MCF 10A (cell line): Measurements from ENCODE around the gene ULBP3. TPM values are rescaled to one million over a fixed set of nuclear protein-coding genes. Genes with fewer than 3 reads are reported as not detected.

Source experiments
- BruUV-seq: library from RNA; stranded (reverse); fragments of 400-500 nt; replicated peaks from 2 replicates; lab custom pipeline; 2021; lab: Mats Ljungman, UMichigan
- CTCF ChIA-PET: fragments of 300-600 bp; sonication (Branson Sonifier 250); formaldehyde crosslinking; extraction: SDS; loops from one replicate; lab custom pipeline; 2021; ENCODE audit warnings: antibody characterized with exemption, inconsistent platforms; lab: Yijun Ruan, JAX
- POLR2A ChIA-PET: fragments of 300-600, 350-650 bp; sonication (Branson Sonifier 250); formaldehyde crosslinking; extraction: SDS; loops from one replicate; lab custom pipeline; 2020; ENCODE audit warnings: antibody characterized with exemption, inconsistent platforms; lab: Yijun Ruan, JAX
- DNase-seq: peaks from one replicate; pipeline ENCODE4 v3.0.0-alpha.2; 2018; ENCODE audit not compliant: unreplicated experiment
- H3K27ac Mint-ChIP-seq: one replicate; pipeline ENCODE4 v1.8.0; 2022; ENCODE audit warnings: mild to moderate bottlenecking, low read depth, mixed read lengths; ENCODE audit not compliant: unreplicated experiment
- H3K27me3 Mint-ChIP-seq: one replicate; pipeline ENCODE4 v1.8.0; 2022; ENCODE audit warnings: mixed read lengths; ENCODE audit not compliant: insufficient read depth, unreplicated experiment
- H3K36me3 Mint-ChIP-seq: one replicate; pipeline ENCODE4 v1.8.0; 2022; ENCODE audit warnings: mild to moderate bottlenecking, moderate library complexity, mixed read lengths; ENCODE audit not compliant: insufficient read depth, unreplicated experiment
- H3K4me1 Mint-ChIP-seq: one replicate; pipeline ENCODE4 v1.8.0; 2022; ENCODE audit warnings: mixed read lengths; ENCODE audit not compliant: insufficient read depth, unreplicated experiment
- H3K4me3 Mint-ChIP-seq: one replicate; pipeline ENCODE4 v1.8.0; 2022; ENCODE audit warnings: mild to moderate bottlenecking, moderate library complexity, mixed read lengths; ENCODE audit not compliant: unreplicated experiment
- H3K9me3 Mint-ChIP-seq: one replicate; pipeline ENCODE4 v1.8.0; 2022; ENCODE audit warnings: mixed read lengths; ENCODE audit not compliant: unreplicated experiment
- CTCF ChIP-seq: fragments of 200-600 bp; IDR thresholded peaks from one replicate; pipeline ENCODE4 v1.8.0; 2022; ENCODE audit warnings: antibody characterized with exemption, mild to moderate bottlenecking; ENCODE audit not compliant: unreplicated experiment
- intact Hi-C: fragments of 100-400 bp; cut with micrococcal nuclease; formaldehyde crosslinking; loops from 2 replicates; pipeline ENCODE4 v1.14.1; 2022
- total RNA-seq: library from RNA; stranded (reverse); gene quantifications from 2 replicates; pipeline ENCODE4 v1.2.3, GENCODE V29; 2022

Gene ULBP3
- total RNA-seq, 1 experiment from 2014 or later = 4.9 TPM

- no TSS peak for BruUV-seq
- TF ChIP-seq CTCF = no peak
- intact Hi-C loops = loop anchor here (2.0 to 5.0 kb wide), 2 partner anchors 63 to 176 kb away; no protein-coding TSS in a partner anchor
- Mint-ChIP-seq H3K9me3 (no peaks in the 10 kb centered on the region), H3K36me3 (no peaks in the 10 kb centered on the region), H3K27ac (no peak overlapping the region), H3K4me1 (peaks cover 6% of the 10 kb centered on the region), H3K4me3 (no peak overlapping the region), H3K27me3 (peaks cover 10% of the 10 kb centered on the region)
- CTCF ChIA-PET = interaction anchor here (0.7 to 17.8 kb wide), 9 partner anchors 10 to 744 kb away, joined by 3 to 207 read pairs (median 4); partner anchors contain the start of gene PPP1R14C
- peak; percentile 13 for DNase-seq
- POLR2A ChIA-PET = interaction anchor here (1.3 kb wide), 1 partner anchor 175 kb away, joined by 4 read pairs; no protein-coding TSS in a partner anchor
Observed at GRCh38 chr6:150081702-150082101, 12.8 kb upstream of the ULBP3 start.

GRCh38 chr6:150079604-150080003, 10.7 kb upstream of the ULBP3 start:
- H3K36me3 Mint-ChIP-seq = no peaks in the 10 kb centered on the region
- H3K9me3 Mint-ChIP-seq = no peaks in the 10 kb centered on the region
- POLR2A ChIA-PET = interaction anchor here (0.6 to 3.4 kb wide), 9 partner anchors 65 to 316 kb away, joined by 3 to 17 read pairs (median 4); partner anchors contain the start of gene PPP1R14C
- no peak for TF ChIP-seq CTCF
- CTCF ChIA-PET = interaction anchor here (0.5 to 17.8 kb wide), 40 partner anchors 9 to 896 kb away, joined by 3 to 207 read pairs (median 4); no protein-coding TSS in a partner anchor
- no TSS peak for BruUV-seq
- H3K4me1 Mint-ChIP-seq = peaks cover 6% of the 10 kb centered on the region
- no peak for DNase-seq
- peaks cover 10% of the 10 kb centered on the region for H3K27me3 Mint-ChIP-seq
- intact Hi-C loops = loop anchor here (1.0 to 5.0 kb wide), 5 partner anchors 65 to 736 kb away; no protein-coding TSS in a partner anchor
- no peak overlapping the region for H3K4me3 Mint-ChIP-seq
- no peak overlapping the region for H3K27ac Mint-ChIP-seq

GRCh38 chr6:150078788-150079187, 9.9 kb upstream of the ULBP3 start:
- Mint-ChIP-seq H3K36me3 (no peaks in the 10 kb centered on the region), H3K4me3 (no peak overlapping the region), H3K4me1 (peaks cover 13% of the 10 kb centered on the region), H3K9me3 (no peaks in the 10 kb centered on the region), H3K27me3 (peaks cover 7% of the 10 kb centered on the region), H3K27ac (no peak overlapping the region)
- peak; percentile 63 for DNase-seq
- BruUV-seq = no TSS peak
- TF ChIP-seq CTCF = no peak
- CTCF ChIA-PET = interaction anchor here (0.6 to 17.8 kb wide), 13 partner anchors 8 to 315 kb away, joined by 3 to 207 read pairs (median 3); partner anchors contain the start of gene ULBP3
- intact Hi-C loops = no loop called here
- POLR2A ChIA-PET = interaction anchor here (0.7 to 3.4 kb wide), 4 partner anchors 65 to 1548 kb away, joined by 3 to 17 read pairs (median 4); partner anchors contain the start of gene PPP1R14C

- no peak for TF ChIP-seq CTCF
- Mint-ChIP-seq H3K4me1 (peaks cover 24% of the 10 kb centered on the region), H3K9me3 (no peaks in the 10 kb centered on the region), H3K36me3 (no peaks in the 10 kb centered on the region), H3K4me3 (no peak overlapping the region), H3K27me3 (no peaks in the 10 kb centered on the region), H3K27ac (no peak overlapping the region)
- intact Hi-C loops = no loop called here
- POLR2A ChIA-PET = interaction anchor here (0.7 to 1.6 kb wide), 5 partner anchors 89 to 318 kb away, joined by 3 to 6 read pairs (median 3); no protein-coding TSS in a partner anchor
- peak; percentile 12 for DNase-seq
- CTCF ChIA-PET = interaction anchor here (0.6 to 17.8 kb wide), 7 partner anchors 15 to 317 kb away, joined by 3 to 207 read pairs (median 5); no protein-coding TSS in a partner anchor
- no TSS peak for BruUV-seq
Observed at GRCh38 chr6:150076196-150076893, 7.4 kb upstream of the ULBP3 start.
